H1 (cell line): ENCODE data around the gene RAP2B.

ENCODE experiments used
- CTCF ChIP-seq, 3 experiments: IDR thresholded peaks; 1 replicate in 2 of 3; 2 replicates in 1 of 3; pipeline versions ENCODE4 v1.5.1 to v1.6.1; 2011; ENCODE audit warnings: low read length in 3 of 3, mild to moderate bottlenecking in 3 of 3, inconsistent platforms in 2 of 3, low read depth in 1 of 3, moderate library complexity in 1 of 3; ENCODE audit not compliant: insufficient read depth in 1 of 3; ENCODE audit errors: control extremely low read depth in 1 of 3
- EP300 ChIP-seq, 2 experiments: IDR thresholded peaks; 1 replicate in 1 of 2; 2 replicates in 1 of 2; pipeline ENCODE4 v1.6.1; 2011 to 2012; ENCODE audit warnings: low read depth in 2 of 2, low read length in 2 of 2, mild to moderate bottlenecking in 2 of 2, borderline replicate concordance in 1 of 2, inconsistent platforms in 1 of 2, moderate library complexity in 1 of 2
- HDAC2 ChIP-seq, 2 experiments: fragments of 300-600 bp in 1 of 2; sonication (generic) in 1 of 2; IDR thresholded peaks; 2 replicates each; pipeline ENCODE4 v1.6.1; 2011 to 2012; ENCODE audit warnings: low read depth in 2 of 2, low read length in 2 of 2, mild to moderate bottlenecking in 2 of 2, moderate library complexity in 2 of 2, borderline replicate concordance in 1 of 2, inconsistent platforms in 1 of 2
- POLR2A ChIP-seq, 2 experiments: IDR thresholded peaks; 1 replicate in 1 of 2; 2 replicates in 1 of 2; pipeline ENCODE4 v1.6.1; 2011; ENCODE audit warnings: low read depth in 2 of 2, low read length in 2 of 2, mild to moderate bottlenecking in 2 of 2; ENCODE audit errors: control extremely low read depth in 1 of 2
- RNF2 ChIP-seq: fragments of 200-900, 300-1000 bp; sonication (generic); IDR thresholded peaks from 2 replicates; pipeline ENCODE4 v1.7.1; 2016; ENCODE audit warnings: borderline replicate concordance, low read depth, mild to moderate bottlenecking, antibody characterized with exemption, low read length; ENCODE audit not compliant: poor library complexity, severe bottlenecking; ENCODE audit errors: missing control alignments
- SIN3A ChIP-seq, 2 experiments: IDR thresholded peaks in 1 of 2; conservative IDR thresholded peaks in 1 of 2; 2 replicates each; pipeline ENCODE4 v1.6.1; 2011 to 2012; ENCODE audit warnings: low read length in 2 of 2, improper control_type of control experiment in 1 of 2, low read depth in 1 of 2, mild to moderate bottlenecking in 1 of 2
- SP2 ChIP-seq: IDR thresholded peaks from 2 replicates; pipeline ENCODE4 v1.6.1; 2012; ENCODE audit warnings: mild to moderate bottlenecking, low read length, inconsistent platforms
- TF ChIP-seq, protein P1 (sequence below): IDR thresholded peaks from 2 replicates; pipeline ENCODE4 v1.6.1; 2011; ENCODE audit warnings: low read depth, mild to moderate bottlenecking, low read length; ENCODE audit not compliant: insufficient read depth

- TF ChIP-seq CTCF (IDR thresholded peaks at IDR 0.05; ENCODE audit: control extremely low read depth in 1 of 3, insufficient read depth in 1 of 3, low read depth in 1 of 3, low read length in 3 of 3) (no peak), HDAC2 (IDR thresholded peaks at IDR 0.05; ENCODE audit: borderline replicate concordance in 1 of 2, low read depth in 2 of 2, low read length in 2 of 2) (no peak), EP300 (IDR thresholded peaks at IDR 0.05; ENCODE audit: borderline replicate concordance in 1 of 2, low read depth in 2 of 2, low read length in 2 of 2) (no peak), SP2 (no peak), POLR2A (IDR thresholded peaks at IDR 0.05; ENCODE audit: control extremely low read depth in 1 of 2, low read depth in 2 of 2, low read length in 2 of 2) (no peak), SIN3A (conservative IDR thresholded peaks at IDR 0.05 in 1 of 2, IDR thresholded peaks at IDR 0.05 in 1 of 2; ENCODE audit: low read depth in 1 of 2, low read length in 2 of 2) (no peak), RNF2 (no peak)
- TF ChIP-seq, protein P1, sequence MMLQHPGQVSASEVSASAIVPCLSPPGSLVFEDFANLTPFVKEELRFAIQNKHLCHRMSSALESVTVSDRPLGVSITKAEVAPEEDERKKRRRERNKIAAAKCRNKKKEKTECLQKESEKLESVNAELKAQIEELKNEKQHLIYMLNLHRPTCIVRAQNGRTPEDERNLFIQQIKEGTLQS: no peak
These were observed 32.2 kb upstream of the RAP2B start for GRCh38 chr3:153129866-153130265.
